HG03378 (cell line): ENCODE data around the gene TRIM27.
"Not testable (repeated sequence)": the region's sequence is repeated elsewhere in the genome, so short reads cannot be mapped to it uniquely, and the experiment has no call there.

Experiments used
- ATAC-seq: cut with Tn5 transposase; IDR thresholded peaks from one replicate; pipeline ENCODE4 v1.9.1; 2021; ENCODE audit warnings: mild to moderate bottlenecking, moderate library complexity; ENCODE audit not compliant: unreplicated experiment

Gene TRIM27

DNA sequence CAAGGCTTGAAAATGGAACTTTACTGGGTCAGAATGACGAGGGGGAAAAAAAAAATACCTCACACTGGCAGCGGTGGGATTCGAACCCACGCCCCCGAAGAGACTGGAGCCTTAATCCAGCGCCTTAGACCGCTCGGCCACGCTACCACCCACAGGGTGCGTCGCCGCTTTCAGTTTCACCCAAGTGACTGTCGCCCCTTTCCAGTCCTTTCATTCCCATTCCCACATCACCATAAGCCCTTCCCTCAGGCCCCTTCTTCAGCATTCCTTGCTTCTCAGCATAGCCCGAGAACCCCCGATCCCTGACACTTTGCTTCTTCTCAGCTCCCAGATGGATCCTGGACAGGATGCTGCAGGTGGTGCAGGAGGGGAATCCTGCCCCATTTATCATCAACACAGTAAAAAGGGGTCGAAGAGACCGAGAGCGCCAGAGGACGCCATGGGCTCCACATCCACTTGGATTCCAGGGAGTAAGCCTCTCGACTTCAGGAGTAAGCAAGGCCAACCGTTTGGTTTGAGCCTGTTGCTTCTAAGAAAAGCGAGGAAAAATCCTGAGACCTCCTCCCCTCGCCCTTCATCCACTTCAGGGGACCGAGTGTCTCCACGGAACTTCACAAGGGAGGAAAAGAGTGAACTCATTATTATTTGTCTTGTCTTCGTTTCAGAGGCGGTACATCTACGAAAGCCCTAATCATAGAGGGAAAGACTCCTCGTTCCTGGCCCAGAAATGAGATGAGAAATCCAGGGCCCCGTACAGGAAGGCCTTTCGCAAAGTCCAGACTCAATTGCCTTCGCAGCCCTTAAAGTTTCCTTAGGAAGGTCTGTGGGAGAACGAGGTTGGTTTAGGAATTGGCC lies 20.0 kb upstream of the TRIM27 start:
- no peak for ATAC-seq

GRCh38 chr6:28943223-28943556 lies 19.4 kb upstream of the TRIM27 start:
- ATAC-seq: no peak

DNA sequence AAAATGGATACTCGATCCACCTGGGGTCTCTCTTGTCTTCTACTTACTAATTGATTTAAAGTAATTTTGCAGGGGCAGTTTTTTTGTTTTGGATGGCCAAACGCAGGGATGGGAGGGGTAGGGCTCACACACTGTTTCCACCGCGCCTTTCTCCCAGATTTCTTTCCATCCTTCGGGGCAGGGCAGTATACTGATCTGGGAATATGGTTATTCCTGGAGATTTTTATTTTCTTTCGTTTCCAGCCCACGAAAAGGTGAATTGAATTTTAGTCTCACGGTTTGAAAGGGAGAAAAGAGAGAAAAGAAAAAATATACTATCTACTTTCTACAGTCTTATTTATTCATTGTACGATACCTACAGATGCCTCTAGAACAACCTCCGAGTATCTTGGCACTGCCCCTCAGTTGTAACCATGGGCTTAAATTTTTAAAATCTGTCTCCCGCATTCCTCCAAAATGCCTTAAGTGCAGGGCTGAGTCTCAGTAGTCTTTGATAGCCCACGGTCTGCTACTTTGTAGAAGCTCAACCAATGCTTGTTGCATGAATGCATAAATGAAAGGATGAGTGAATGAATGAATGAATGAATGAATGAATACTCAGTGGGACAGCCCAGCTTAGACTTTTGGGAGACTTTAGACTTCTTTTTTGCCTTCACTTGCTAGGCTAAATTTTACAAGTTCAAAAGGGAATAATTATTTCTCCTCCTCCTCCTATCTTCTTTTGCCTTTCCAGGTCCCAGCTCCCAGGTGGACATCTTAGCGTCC lies 18.1 kb upstream of the TRIM27 start:
- no peak for ATAC-seq

DNA sequence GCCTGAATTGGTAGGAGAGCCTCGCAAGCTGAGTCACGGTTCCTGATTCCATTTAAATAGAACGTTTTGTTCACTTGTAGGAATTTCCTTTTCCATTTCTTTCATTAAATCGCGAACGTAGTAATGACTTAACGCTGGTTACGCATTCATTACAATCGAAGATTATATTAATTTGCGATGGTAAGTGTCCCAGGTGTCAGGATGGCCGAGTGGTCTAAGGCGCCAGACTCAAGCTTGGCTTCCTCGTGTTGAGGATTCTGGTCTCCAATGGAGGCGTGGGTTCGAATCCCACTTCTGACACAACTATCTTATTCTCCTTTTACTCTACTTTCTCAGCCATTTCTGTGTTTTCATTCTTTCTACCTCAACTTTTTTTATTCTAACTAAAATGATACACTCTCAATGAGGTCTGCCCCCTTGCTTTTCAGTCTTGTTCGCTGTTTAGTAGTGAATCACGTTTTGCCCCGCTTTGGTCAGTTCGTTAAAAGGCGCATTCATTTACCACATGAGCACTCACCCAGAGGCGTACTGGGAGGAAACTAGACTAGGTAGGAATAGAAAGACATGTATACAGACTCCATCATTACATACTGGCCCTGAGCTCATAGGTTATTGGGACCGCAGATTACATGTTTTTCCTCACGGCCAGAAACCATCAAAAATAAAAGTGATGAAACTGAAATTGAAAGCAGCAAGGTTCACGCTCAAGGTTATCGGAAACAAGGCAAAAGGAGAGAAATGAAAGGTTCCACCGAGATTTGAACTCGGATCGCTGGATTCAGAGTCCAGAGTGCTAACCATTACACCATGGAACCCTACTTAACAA lies 17.3 kb upstream of the TRIM27 start:
- peak; percentile 63 for ATAC-seq

DNA sequence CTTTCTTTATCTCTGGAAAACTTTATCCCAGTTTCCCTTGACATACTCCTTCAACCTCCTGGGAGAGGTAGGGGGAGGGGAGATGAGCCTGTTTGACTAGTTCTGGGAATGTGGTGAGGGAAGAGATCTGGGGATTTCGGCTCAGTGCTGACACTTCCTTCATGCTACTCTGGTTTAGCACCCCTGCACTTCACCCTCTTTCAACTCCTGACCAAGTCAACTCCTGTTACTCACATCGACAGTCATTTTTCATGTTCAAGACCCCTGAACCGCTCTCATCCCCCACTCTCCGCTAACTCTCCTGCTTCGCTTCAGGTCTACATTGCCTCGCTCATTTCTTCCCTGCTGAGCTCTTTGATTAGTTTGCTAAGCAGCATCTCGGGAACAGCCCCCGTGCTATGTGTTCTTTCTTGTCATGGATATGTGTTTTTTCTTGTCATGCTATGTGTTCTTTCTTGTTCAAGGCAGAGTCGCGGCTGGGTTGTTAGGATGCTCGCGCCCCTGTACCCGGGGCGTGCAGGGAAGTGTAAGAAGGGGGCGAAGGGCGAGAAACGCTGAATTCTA lies 16.6 kb upstream of the TRIM27 start:
- ATAC-seq: peak; percentile 3

- ATAC-seq: no peak
Measured at GRCh38 chr6:28933069-28933468, 9.3 kb upstream of the TRIM27 start.

- no peak for ATAC-seq
Measured at GRCh38 chr6:28929887-28930620, 6.3 kb upstream of the TRIM27 start.

- not testable (repeated sequence) for ATAC-seq
Measured at GRCh38 chr6:28929339-28929738, 5.6 kb upstream of the TRIM27 start.

DNA sequence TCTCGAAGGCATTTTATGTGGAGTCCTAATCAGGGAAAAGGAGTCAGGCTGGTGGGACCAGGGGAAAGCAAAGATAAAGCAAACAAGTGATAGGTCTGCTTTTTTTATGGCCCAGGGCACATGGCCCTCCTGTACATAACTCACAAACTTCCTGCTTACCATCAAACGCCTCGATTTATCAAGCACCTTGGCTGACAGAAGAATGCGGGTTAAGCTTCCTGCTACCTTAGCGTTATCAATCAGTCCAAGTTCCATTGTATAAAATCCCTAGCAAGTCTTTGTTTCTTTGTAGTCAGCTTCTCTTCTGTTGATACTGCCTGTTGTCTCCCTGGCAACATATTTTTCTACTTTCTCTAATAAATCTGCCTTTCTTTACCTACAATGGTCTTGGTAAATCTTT lies 4.1 kb upstream of the TRIM27 start:
- no peak for ATAC-seq

GRCh38 chr6:28922821-28923317 lies 916 bp downstream of the TRIM27 start:
- no peak for ATAC-seq

GRCh38 chr6:28922004-28922820 lies 1.6 kb downstream of the TRIM27 start:
- ATAC-seq: no peak

DNA sequence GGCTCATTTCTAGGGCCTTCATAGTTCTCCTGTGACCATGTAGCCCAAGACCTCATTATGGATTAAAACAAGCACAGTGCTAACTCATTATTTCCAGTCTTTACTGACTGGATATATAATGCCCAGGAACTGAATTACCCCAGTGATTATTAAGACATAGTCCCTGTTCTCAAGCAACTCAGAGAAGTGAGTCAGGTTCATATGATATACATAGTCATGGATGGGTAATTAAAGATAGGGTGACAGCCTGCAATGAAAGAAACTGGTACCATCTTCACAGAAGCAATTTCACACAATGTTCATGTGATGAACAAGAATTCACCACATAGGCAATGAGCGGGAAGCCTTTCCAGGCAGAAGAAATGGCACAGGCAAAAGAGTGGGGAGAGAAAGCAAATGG lies 3.5 kb downstream of the TRIM27 start:
- no peak for ATAC-seq

GRCh38 chr6:28914941-28915340 lies 8.8 kb downstream of the TRIM27 start:
- ATAC-seq: no peak

DNA sequence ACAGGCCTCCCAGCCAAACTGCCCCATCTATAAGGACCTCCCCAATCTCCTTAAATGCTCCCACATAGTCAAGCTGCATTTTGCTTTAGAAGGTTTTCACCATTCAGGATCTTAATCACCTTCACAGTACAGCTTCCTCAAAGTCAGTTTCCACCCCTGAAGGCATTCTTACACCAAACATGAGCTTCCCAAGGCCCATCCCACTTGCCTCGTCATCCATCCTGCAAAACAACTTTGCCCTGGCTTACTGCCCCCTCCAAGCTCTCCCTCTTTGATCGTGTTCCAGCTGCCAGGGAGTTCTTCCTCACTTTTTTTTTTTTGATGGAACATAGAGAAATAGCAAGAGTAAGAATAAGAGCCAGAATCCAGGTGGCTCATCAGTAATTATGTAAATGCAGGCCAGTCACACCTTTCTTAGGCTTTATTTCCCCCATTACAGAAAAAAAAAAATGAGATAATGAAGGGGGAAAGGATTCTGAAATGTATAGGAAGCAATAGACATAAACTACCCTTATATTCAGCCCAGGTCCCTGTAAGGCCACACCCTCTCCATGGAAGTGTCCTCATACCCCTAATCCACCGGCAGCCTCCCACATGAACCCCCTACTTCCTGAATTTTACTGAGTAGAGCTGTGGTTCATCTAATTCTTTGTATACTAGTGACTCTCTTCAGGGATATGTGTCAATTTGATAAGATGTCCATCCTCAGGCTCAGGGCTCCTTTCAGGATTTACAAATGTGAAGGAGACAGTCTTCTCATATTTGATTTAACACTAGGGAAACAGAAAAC lies 12.7 kb downstream of the TRIM27 start:
- ATAC-seq: no peak

GRCh38 chr6:28907394-28907793 lies 16.4 kb downstream of the TRIM27 start:
- no peak for ATAC-seq

- no peak for ATAC-seq
Measured at GRCh38 chr6:28906669-28907068, 17.1 kb downstream of the TRIM27 start.

- no peak for ATAC-seq
Measured at GRCh38 chr6:28903686-28904085, 20.1 kb downstream of the TRIM27 start.

- ATAC-seq: no peak
Measured at GRCh38 chr6:28901831-28902230, 22.0 kb downstream of the TRIM27 start.
